SH-SY5Y (cell line): ENCODE data around the gene ACAT1.

Experiments used
- GATA2 ChIP-seq: IDR thresholded peaks from 2 replicates; pipeline ENCODE4 v1.6.1; 2011; ENCODE audit warnings: mild to moderate bottlenecking, low read depth, low read length
- GATA3 ChIP-seq: IDR thresholded peaks from 2 replicates; pipeline ENCODE4 v1.6.1; 2011; ENCODE audit warnings: low read depth, mild to moderate bottlenecking, low read length, moderate library complexity

DNA sequence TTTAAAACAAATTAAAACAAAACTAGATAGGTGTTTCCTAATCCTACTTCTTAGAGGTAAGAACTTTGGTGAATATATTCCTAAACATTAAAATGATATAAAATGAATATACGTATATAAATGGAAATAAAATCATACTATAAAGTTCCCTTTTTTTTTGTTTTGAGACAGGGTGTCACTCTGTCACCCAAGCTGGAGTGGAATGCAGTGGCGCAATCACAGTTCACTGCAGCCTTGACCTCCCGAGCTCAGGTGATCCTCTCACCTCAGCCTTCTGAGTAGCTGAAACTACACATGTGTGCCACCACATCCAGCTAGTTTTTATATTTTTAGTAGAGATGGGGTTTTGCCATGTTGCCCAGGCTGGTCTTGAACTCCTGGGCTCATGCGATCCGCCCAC, 56.2 kb downstream of the ACAT1 start:
- TF ChIP-seq GATA3, result no peak
- TF ChIP-seq GATA2, result no peak
